IMR-90 (cell line): Measurements from ENCODE around the gene URM1. TPM values are rescaled to one million over a fixed set of nuclear protein-coding genes. Genes with fewer than 3 reads are reported as not detected.

Source experiments
- ATAC-seq: fragments of 200-7000 bp; cut with Tn5 transposase; 2 replicates; pipeline ENCODE4 v1.9.1; 2020; ENCODE audit warnings: low read depth, mild to moderate bottlenecking, moderate library complexity
- BruUV-seq: library from RNA; stranded (reverse); fragments of 400-500 nt; replicated peaks from 2 replicates; lab custom pipeline; 2021; lab: Mats Ljungman, UMichigan
- CTCF ChIA-PET: fragments of 300-600 bp; formaldehyde crosslinking; extraction: SDS; loops from one replicate; lab custom pipeline; 2021; ENCODE audit warnings: antibody characterized with exemption; lab: Yijun Ruan, JAX
- POLR2A ChIA-PET: fragments of 300-600 bp; sonication (Branson Sonifier 250); formaldehyde crosslinking; loops from one replicate; lab custom pipeline; 2022; ENCODE audit warnings: antibody characterized with exemption; ENCODE audit not compliant: unreplicated experiment; lab: Charles Lee
- DNase-seq: peaks from one replicate; pipeline ENCODE4 v3.0.0; 2013
- H2AFZ ChIP-seq: replicated peaks from 2 replicates; pipeline ENCODE3; 2013; ENCODE audit warnings: low read length, mild to moderate bottlenecking; ENCODE audit not compliant: poor library complexity
- H2AK5ac ChIP-seq: 2 replicates; pipeline ENCODE4 v1.6.1; 2013; ENCODE audit warnings: low read depth, low read length, inconsistent platforms
- H2AK9ac ChIP-seq: replicated peaks from 2 replicates; pipeline ENCODE3; 2013; ENCODE audit warnings: mild to moderate bottlenecking, low read depth, low read length, moderate library complexity; ENCODE audit not compliant: poor library complexity
- H2BK120ac ChIP-seq: 2 replicates; pipeline ENCODE4 v1.6.1; 2013; ENCODE audit warnings: low read depth, low read length, inconsistent platforms
- H2BK15ac ChIP-seq: 3 replicates; pipeline ENCODE4 v1.6.1; 2013; ENCODE audit warnings: low read depth, low read length, inconsistent platforms
- H2BK20ac ChIP-seq: 2 replicates; pipeline ENCODE4 v1.6.1; 2013; ENCODE audit warnings: low read depth, mild to moderate bottlenecking, inconsistent platforms, low read length, moderate library complexity
- H2BK5ac ChIP-seq: 2 replicates; pipeline ENCODE4 v1.6.1; 2013; ENCODE audit warnings: mild to moderate bottlenecking, low read depth, low read length, inconsistent platforms; ENCODE audit not compliant: poor library complexity, severe bottlenecking
- H3K14ac ChIP-seq: replicated peaks from 2 replicates; pipeline ENCODE4 v1.6.1; 2013; ENCODE audit warnings: low read depth, low read length, inconsistent platforms
- H3K18ac ChIP-seq: 2 replicates; pipeline ENCODE4 v1.6.1; 2013; ENCODE audit warnings: low read depth, low read length, control low read depth
- H3K23ac ChIP-seq: 2 replicates; pipeline ENCODE4 v1.6.1; 2013; ENCODE audit warnings: low read depth, low read length, inconsistent platforms
- H3K27ac ChIP-seq: 2 replicates; pipeline ENCODE4 v1.5.1; 2013; ENCODE audit warnings: mild to moderate bottlenecking, control low read depth, low read length; ENCODE audit not compliant: insufficient read depth
- H3K27me3 ChIP-seq: 2 replicates; pipeline ENCODE4 v1.6.1; 2013; ENCODE audit warnings: low read length; ENCODE audit not compliant: control insufficient read depth, insufficient read depth
- H3K36me3 ChIP-seq: 2 replicates; pipeline ENCODE4 v1.6.1; 2013; ENCODE audit warnings: low read length, mixed read lengths; ENCODE audit not compliant: control insufficient read depth, insufficient read depth
- H3K4ac ChIP-seq: 2 replicates; pipeline ENCODE4 v1.6.1; 2013; ENCODE audit warnings: low read depth, low read length, inconsistent platforms
- H3K4me1 ChIP-seq: 2 replicates; pipeline ENCODE4 v1.6.1; 2013; ENCODE audit warnings: low read length, mixed read lengths; ENCODE audit not compliant: control insufficient read depth, insufficient read depth
- H3K4me2 ChIP-seq: 2 replicates; pipeline ENCODE4 v1.6.1; 2013; ENCODE audit warnings: low read depth, mild to moderate bottlenecking, control low read depth, low read length, moderate library complexity
- H3K4me3 ChIP-seq: 2 replicates; pipeline ENCODE4 v1.5.1; 2013; ENCODE audit warnings: low read depth, mild to moderate bottlenecking, control low read depth, low read length, moderate library complexity; ENCODE audit not compliant: insufficient read depth
- H3K56ac ChIP-seq: 2 replicates; pipeline ENCODE4 v1.6.1; 2013; ENCODE audit warnings: low read length, inconsistent platforms; ENCODE audit not compliant: insufficient read depth; ENCODE audit errors: extremely low read depth
- H3K79me1 ChIP-seq, 2 experiments: 2 replicates each; pipeline ENCODE4 v1.6.1; 2013; ENCODE audit warnings: low read length in 2 of 2, inconsistent platforms in 1 of 2, low read depth in 1 of 2
- H3K9ac ChIP-seq: 2 replicates; pipeline ENCODE4 v1.6.1; 2013; ENCODE audit warnings: low read depth, low read length, control low read depth
- H3K9me1 ChIP-seq: 2 replicates; pipeline ENCODE4 v1.6.1; 2013; ENCODE audit warnings: low read length, inconsistent platforms; ENCODE audit not compliant: insufficient read depth
- H3K9me3 ChIP-seq: 2 replicates; pipeline ENCODE4 v1.6.1; 2013; ENCODE audit warnings: low read length; ENCODE audit not compliant: control insufficient read depth, insufficient read depth
- H4K20me1 ChIP-seq: 2 replicates; pipeline ENCODE4 v1.6.1; 2013; ENCODE audit warnings: low read length, inconsistent platforms; ENCODE audit not compliant: insufficient read depth
- H4K5ac ChIP-seq: 2 replicates; pipeline ENCODE4 v1.6.1; 2013; ENCODE audit warnings: mild to moderate bottlenecking, low read depth, low read length, control low read depth
- H4K8ac ChIP-seq, 2 experiments: 2 replicates each; pipeline ENCODE4 v1.6.1; 2013; ENCODE audit warnings: low read depth in 2 of 2, low read length in 2 of 2, control low read depth in 1 of 2, inconsistent platforms in 1 of 2
- H4K91ac ChIP-seq: 2 replicates; pipeline ENCODE4 v1.6.1; 2013; ENCODE audit warnings: low read depth, low read length, inconsistent platforms; ENCODE audit not compliant: insufficient read depth
- MXI1 ChIP-seq: IDR thresholded peaks from 2 replicates; pipeline ENCODE4 v1.6.1; 2012; ENCODE audit warnings: low read depth, mild to moderate bottlenecking, low read length, moderate library complexity, borderline replicate concordance
- POLR2A ChIP-seq: IDR thresholded peaks from 2 replicates; pipeline ENCODE4 v1.6.1; 2012; ENCODE audit warnings: mild to moderate bottlenecking, low read depth, low read length
- USF2 ChIP-seq: fragments of 150-350 bp; IDR thresholded peaks from 2 replicates; pipeline ENCODE4 v1.6.1; 2017; ENCODE audit warnings: mild to moderate bottlenecking, antibody characterized with exemption, low read length, low read depth
- WGBS, 2 experiments: methylation state at CpG; one replicate each; pipeline versions ENCODE4 v1.1.5 to v1.1.7; 2013; ENCODE audit warnings: missing lambda C conversion rate in 2 of 2; ENCODE audit not compliant: insufficient read length in 1 of 2; ENCODE audit errors: extremely low coverage in 2 of 2; 5-methylcytosine and 5-hydroxymethylcytosine counted together
- dilution Hi-C: fragments of 300-500 bp; cut with HindIII; formaldehyde crosslinking; loops from one replicate; pipeline ENCODE4 v1.14.3; 2018; ENCODE audit warnings: low sequenced_read_pairs; ENCODE audit not compliant: unreplicated experiment
- in situ Hi-C: fragments of 300-500 bp; cut with MboI; formaldehyde crosslinking; loops from 3 replicates; pipeline ENCODE4 v1.14.3; 2019; ENCODE audit warnings: low sequenced_read_pairs, inconsistent platforms, mixed read lengths
- intact Hi-C: fragments of 100-400 bp; cut with micrococcal nuclease; formaldehyde crosslinking; loops from 2 replicates; pipeline ENCODE4 v1.10.0; 2022
- polyA plus RNA-seq, 3 experiments: library from polyadenylated mRNA; depleted of rRNA; stranded (reverse); fragments of >200 nt; gene quantifications; 2 replicates each; pipeline ENCODE4 v1.2.3, GENCODE V29; 2012; ENCODE audit warnings: low replicate concordance in 1 of 3
- total RNA-seq: library from RNA; depleted of rRNA; stranded (reverse); fragments of >200 nt; gene quantifications from 2 replicates; pipeline ENCODE4 v1.2.3, GENCODE V29; 2012
- TF ChIP-seq, protein P1 (sequence below): fragments of 150-350 bp; IDR thresholded peaks from 2 replicates; pipeline ENCODE4 v1.6.1; 2016; ENCODE audit warnings: low read depth, mild to moderate bottlenecking, low read length, moderate library complexity, borderline replicate concordance

URM1 gene
- total and polyA plus RNA-seq, 2 of the 4 experiments (the other 2 are of a cell fraction) = 33.2 to 66.9 TPM

DNA sequence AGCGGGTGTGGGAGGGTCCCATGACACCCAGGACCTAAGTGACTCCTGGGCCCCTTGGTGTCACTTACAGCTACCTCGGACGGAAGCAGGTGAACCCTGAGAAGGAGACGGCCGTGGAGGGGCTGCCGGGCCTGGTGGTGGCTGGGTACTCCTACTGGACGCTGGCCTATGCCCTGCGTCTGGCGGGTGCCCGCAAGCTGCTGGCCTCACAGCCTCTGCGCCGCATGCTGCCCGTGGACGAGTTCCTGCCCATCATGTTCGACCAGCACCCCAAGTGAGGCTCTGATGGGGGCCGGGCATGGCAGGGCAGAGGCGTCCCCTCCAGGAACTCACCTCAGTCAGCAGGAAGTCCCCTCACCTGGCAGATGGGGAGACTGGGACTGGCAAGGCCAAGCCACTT is 63.2 kb downstream of the URM1 start:
- H2BK5ac ChIP-seq = no peak overlapping the region
- TF ChIP-seq USF2 = no peak
- TF ChIP-seq MXI1 = no peak
- no peak for TF ChIP-seq POLR2A
- TF ChIP-seq, protein P1, sequence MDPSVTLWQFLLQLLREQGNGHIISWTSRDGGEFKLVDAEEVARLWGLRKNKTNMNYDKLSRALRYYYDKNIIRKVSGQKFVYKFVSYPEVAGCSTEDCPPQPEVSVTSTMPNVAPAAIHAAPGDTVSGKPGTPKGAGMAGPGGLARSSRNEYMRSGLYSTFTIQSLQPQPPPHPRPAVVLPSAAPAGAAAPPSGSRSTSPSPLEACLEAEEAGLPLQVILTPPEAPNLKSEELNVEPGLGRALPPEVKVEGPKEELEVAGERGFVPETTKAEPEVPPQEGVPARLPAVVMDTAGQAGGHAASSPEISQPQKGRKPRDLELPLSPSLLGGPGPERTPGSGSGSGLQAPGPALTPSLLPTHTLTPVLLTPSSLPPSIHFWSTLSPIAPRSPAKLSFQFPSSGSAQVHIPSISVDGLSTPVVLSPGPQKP = no peak
- no peak overlapping the region for H3K4me2 ChIP-seq
- H4K20me1 ChIP-seq = no peaks in the 10 kb centered on the region
- no peak overlapping the region for H2BK20ac ChIP-seq
- intact Hi-C loops (no loop called here), in situ Hi-C loops (no loop called here), dilution Hi-C loops (no loop called here)
- no peak overlapping the region for H3K4me3 ChIP-seq
- H4K5ac ChIP-seq = no peak overlapping the region
- no peak for DNase-seq
- H3K4ac ChIP-seq = no peak overlapping the region
- POLR2A ChIA-PET = no interaction called here
- CTCF ChIA-PET = no interaction called here
- no peaks in the 10 kb centered on the region for H3K9me3 ChIP-seq
- peaks cover 18% of the 10 kb centered on the region; the same call in 1 of the 2 replicates for H3K36me3 ChIP-seq
- no peak for ATAC-seq
- no peak overlapping the region for H3K18ac ChIP-seq
- no peak overlapping the region for H2BK120ac ChIP-seq
- no peak overlapping the region for H2AFZ ChIP-seq
- H3K9me1 ChIP-seq = peaks cover 5% of the 10 kb centered on the region; the same call in 1 of the 2 replicates
- no TSS peak for BruUV-seq
- H4K8ac ChIP-seq = no peak overlapping the region
- no peak overlapping the region for H3K23ac ChIP-seq
- no peak overlapping the region for H3K56ac ChIP-seq
- no peaks in the 10 kb centered on the region for H3K4me1 ChIP-seq
- H3K27ac ChIP-seq = no peak overlapping the region
- no peak overlapping the region for H3K9ac ChIP-seq
- H3K79me1 ChIP-seq = no peaks in the 10 kb centered on the region; a peak in 1 of 4 replicates
- no peak overlapping the region for H2AK9ac ChIP-seq
- H3K14ac ChIP-seq = no peak overlapping the region
- 83% methylated on average over 2 of the region's 17 CpGs; no CpG with 5 or more reads in 1 of the 2 experiments for WGBS, 2 experiments
- H2AK5ac ChIP-seq = no peak overlapping the region
- no peak overlapping the region for H2BK15ac ChIP-seq
- H4K91ac ChIP-seq = no peak overlapping the region
- H3K27me3 ChIP-seq = no peaks in the 10 kb centered on the region
